Mucosa of rectum (tissue), 2 donors: ENCODE measurements around the gene FLYWCH1.

Experiments
- H3K27ac ChIP-seq, 2 donors: one replicate each; pipeline ENCODE4 v1.7.0; 2013; ENCODE audit warnings: inconsistent platforms in 2 of 2, low read depth in 2 of 2, low read length in 2 of 2
- H3K27me3 ChIP-seq, 2 donors: one replicate each; pipeline ENCODE4 v1.7.0; 2013; ENCODE audit warnings: low read length in 2 of 2; ENCODE audit not compliant: control insufficient read depth in 2 of 2, insufficient read depth in 2 of 2
- H3K36me3 ChIP-seq, 2 donors: one replicate each; pipeline ENCODE4 v1.7.0; 2013; ENCODE audit warnings: low read length in 2 of 2; ENCODE audit not compliant: control insufficient read depth in 2 of 2, insufficient read depth in 2 of 2
- H3K4me1 ChIP-seq, 2 donors: one replicate each; pipeline ENCODE4 v1.7.0; 2013; ENCODE audit warnings: low read length in 2 of 2, mild to moderate bottlenecking in 1 of 2; ENCODE audit not compliant: control insufficient read depth in 2 of 2, insufficient read depth in 2 of 2
- H3K4me3 ChIP-seq, 2 donors: one replicate each; pipeline ENCODE4 v1.7.0; 2013; ENCODE audit warnings: low read length in 2 of 2
- H3K9ac ChIP-seq, 2 donors: one replicate each; pipeline ENCODE4 v1.7.0; 2013; ENCODE audit warnings: low read length in 2 of 2, low read depth in 1 of 2, mild to moderate bottlenecking in 1 of 2
- H3K9me3 ChIP-seq, 2 donors: one replicate each; pipeline ENCODE4 v1.7.0; 2013; ENCODE audit warnings: low read length in 2 of 2; ENCODE audit not compliant: control insufficient read depth in 2 of 2
- donor health status: healthy.
- donor health status: Normal muscosa, but diverticular disease.

Gene FLYWCH1

GRCh38 chr16:2912330-2913199, 834 bp downstream of the FLYWCH1 start:
- peak overlapping the region; percentile 66 to 75 for H3K27ac ChIP-seq
- peak overlapping the region; percentile 47 to 75 for H3K9ac ChIP-seq
- H3K4me3 ChIP-seq, result peak overlapping the region; percentile 81 to 90
- no peaks in the 10 kb centered on the region for H3K27me3 ChIP-seq
- H3K36me3 ChIP-seq, result peaks cover 7% of the 10 kb centered on the region in 2 donors
- peaks cover 9 to 12% of the 10 kb centered on the region in 2 donors for H3K4me1 ChIP-seq
- no peaks in the 10 kb centered on the region for H3K9me3 ChIP-seq

- H3K27ac ChIP-seq, result no peak overlapping the region
- H3K27me3 ChIP-seq, result no peaks in the 10 kb centered on the region
- H3K4me1 ChIP-seq, result peaks cover 9 to 12% of the 10 kb centered on the region in 2 donors
- H3K9ac ChIP-seq, result no peak overlapping the region
- H3K9me3 ChIP-seq, result no peaks in the 10 kb centered on the region
- peaks cover 7% of the 10 kb centered on the region in 2 donors for H3K36me3 ChIP-seq
- no peak overlapping the region for H3K4me3 ChIP-seq
Measured at GRCh38 chr16:2913603-2914002, 1.9 kb downstream of the FLYWCH1 start.

- no peak overlapping the region for H3K27ac ChIP-seq
- peaks cover 7% of the 10 kb centered on the region in 2 donors for H3K36me3 ChIP-seq
- no peak overlapping the region for H3K4me3 ChIP-seq
- no peaks in the 10 kb centered on the region for H3K27me3 ChIP-seq
- peaks cover 9 to 12% of the 10 kb centered on the region in 2 donors for H3K4me1 ChIP-seq
- H3K9ac ChIP-seq, result no peak overlapping the region
- H3K9me3 ChIP-seq, result no peaks in the 10 kb centered on the region
Measured at GRCh38 chr16:2914233-2914632, 2.5 kb downstream of the FLYWCH1 start.

GRCh38 chr16:2915196-2915929, 3.6 kb downstream of the FLYWCH1 start:
- Histone ChIP-seq H3K9me3 (no peaks in the 10 kb centered on the region), H3K4me3 (no peak overlapping the region), H3K27me3 (no peaks in the 10 kb centered on the region), H3K9ac (no peak overlapping the region), H3K4me1 (peaks cover 9 to 12% of the 10 kb centered on the region in 2 donors), H3K36me3 (peaks cover 7% of the 10 kb centered on the region in 2 donors), H3K27ac (no peak overlapping the region)

GRCh38 chr16:2919511-2920255, 8.0 kb downstream of the FLYWCH1 start:
- no peak overlapping the region for H3K9ac ChIP-seq
- H3K4me1 ChIP-seq, result no peaks in the 10 kb centered on the region
- no peaks in the 10 kb centered on the region for H3K27me3 ChIP-seq
- no peak overlapping the region for H3K4me3 ChIP-seq
- H3K9me3 ChIP-seq, result no peaks in the 10 kb centered on the region
- no peak overlapping the region for H3K27ac ChIP-seq
- H3K36me3 ChIP-seq, result peaks cover 6 to 9% of the 10 kb centered on the region in 2 donors

- H3K27me3 ChIP-seq, result no peaks in the 10 kb centered on the region
- peaks cover 3 to 9% of the 10 kb centered on the region in 2 donors for H3K36me3 ChIP-seq
- no peaks in the 10 kb centered on the region for H3K9me3 ChIP-seq
- H3K9ac ChIP-seq, result no peak overlapping the region
- H3K27ac ChIP-seq, result no peak overlapping the region
- peaks cover 8 to 10% of the 10 kb centered on the region in 2 donors for H3K4me1 ChIP-seq
- H3K4me3 ChIP-seq, result no peak overlapping the region
Measured at GRCh38 chr16:2923481-2923880, 11.8 kb downstream of the FLYWCH1 start.

GRCh38 chr16:2924901-2925755, 13.4 kb downstream of the FLYWCH1 start:
- Histone ChIP-seq H3K9me3 (no peaks in the 10 kb centered on the region), H3K27me3 (no peaks in the 10 kb centered on the region), H3K9ac (no peak overlapping the region), H3K4me3 (no peak overlapping the region), H3K36me3 (peaks cover 3 to 14% of the 10 kb centered on the region in 2 donors), H3K4me1 (peaks cover 8 to 10% of the 10 kb centered on the region in 2 donors), H3K27ac (no peak overlapping the region)

- H3K27ac ChIP-seq, result no peak overlapping the region
- no peak overlapping the region for H3K9ac ChIP-seq
Measured at GRCh38 chr16:2925951-2926649, 14.4 kb downstream of the FLYWCH1 start.

GRCh38 chr16:2926650-2926999, 14.9 kb downstream of the FLYWCH1 start:
- Histone ChIP-seq H3K4me1 (peaks cover 8 to 10% of the 10 kb centered on the region in 2 donors), H3K27ac (no peak overlapping the region), H3K9me3 (no peaks in the 10 kb centered on the region), H3K36me3 (peaks cover 3 to 14% of the 10 kb centered on the region in 2 donors), H3K4me3 (peak overlapping the region in 1 of 2 donors; percentile 62), H3K27me3 (no peaks in the 10 kb centered on the region), H3K9ac (peak overlapping the region in 1 of 2 donors; percentile 17)

More at GRCh38 chr16:2925951-2926649, 14.4 kb downstream of the FLYWCH1 start:
- H3K4me1 ChIP-seq, result peaks cover 8 to 10% of the 10 kb centered on the region in 2 donors
- peaks cover 3 to 14% of the 10 kb centered on the region in 2 donors for H3K36me3 ChIP-seq
- H3K4me3 ChIP-seq, result no peak overlapping the region
- no peaks in the 10 kb centered on the region for H3K9me3 ChIP-seq
- no peaks in the 10 kb centered on the region for H3K27me3 ChIP-seq
